ENCODE data around the gene CAPNS2.

Gene CAPNS2

GRCh38 chr16:55566432-55567175, at the start of gene CAPNS2:
Gene CAPNS2, plus strand, starts transcription at chr16:55566684. Its CDS starts 73 bp downstream, at chr16:55566757.
- no peak within 1 kb of the TSS for H3K4me3 ChIP-seq (ENCODE audit: low read depth, low read length)
- no peak for DNase-seq (ENCODE audit: low read depth)
- TF ChIP-seq CTCF (IDR thresholded peaks at IDR 0.05; ENCODE audit: low read depth, low read length, missing control alignments), result no peak
- in situ Hi-C loops (cut with HindIII; ENCODE audit: low sequenced_read_pairs), result no loop called here

GRCh38 chr16:55521792-55522191, 44.7 kb upstream of the CAPNS2 start:
- no peak overlapping the region for H3K4me3 ChIP-seq (ENCODE audit: low read depth, low read length)
- DNase-seq (ENCODE audit: low read depth), result no peak
- TF ChIP-seq CTCF (IDR thresholded peaks at IDR 0.05; ENCODE audit: low read depth, low read length, missing control alignments), result no peak
- in situ Hi-C loops (cut with HindIII; ENCODE audit: low sequenced_read_pairs), result no loop called here

GRCh38 chr16:55526441-55526840, 40.0 kb upstream of the CAPNS2 start:
- TF ChIP-seq CTCF (IDR thresholded peaks at IDR 0.05; ENCODE audit: low read depth, low read length, missing control alignments), result no peak
- in situ Hi-C loops (cut with HindIII; ENCODE audit: low sequenced_read_pairs), result no loop called here
- no peak overlapping the region for H3K4me3 ChIP-seq (ENCODE audit: low read depth, low read length)
- DNase-seq (ENCODE audit: low read depth), result no peak

- TF ChIP-seq CTCF (IDR thresholded peaks at IDR 0.05; ENCODE audit: low read depth, low read length, missing control alignments), result no peak
These were observed 38.6 kb upstream of the CAPNS2 start for GRCh38 chr16:55527885-55528284.

GRCh38 chr16:55529018-55529417, 37.5 kb upstream of the CAPNS2 start:
- in situ Hi-C loops (cut with HindIII; ENCODE audit: low sequenced_read_pairs), result no loop called here
- TF ChIP-seq CTCF (IDR thresholded peaks at IDR 0.05; ENCODE audit: low read depth, low read length, missing control alignments), result no peak
- no peak overlapping the region for H3K4me3 ChIP-seq (ENCODE audit: low read depth, low read length)
- DNase-seq (ENCODE audit: low read depth), result no peak

More at GRCh38 chr16:55527885-55528284, 38.6 kb upstream of the CAPNS2 start:
- no peak overlapping the region for H3K4me3 ChIP-seq (ENCODE audit: low read depth, low read length)
- in situ Hi-C loops (cut with HindIII; ENCODE audit: low sequenced_read_pairs), result no loop called here
- DNase-seq (ENCODE audit: low read depth), result no peak

GRCh38 chr16:55530316-55530856, 36.1 kb upstream of the CAPNS2 start:
- in situ Hi-C loops (cut with HindIII; ENCODE audit: low sequenced_read_pairs), result no loop called here

More at GRCh38 chr16:55530316-55530856, 36.1 kb upstream of the CAPNS2 start:
- no peak for TF ChIP-seq CTCF (IDR thresholded peaks at IDR 0.05; ENCODE audit: low read depth, low read length, missing control alignments)
- H3K4me3 ChIP-seq (ENCODE audit: low read depth, low read length), result no peak overlapping the region
- DNase-seq (ENCODE audit: low read depth), result no peak

All from astrocyte of the cerebellum (primary cell).